ENCODE measurements around the gene LPP.

Gene LPP

GRCh38 chr3:188476935-188477334, 323.0 kb downstream of the LPP start:
- Histone ChIP-seq H3K9me2 (replicated peaks; ENCODE audit: control insufficient read depth, low read length) (no peaks in the 10 kb centered on the region), H3K9me3 (ENCODE audit: control insufficient read depth, insufficient read depth, low read length) (0 out of 2 replicates have a peak, but pooled peaks cover 3% of the 10 kb centered on the region), H3K36me3 (ENCODE audit: control insufficient read depth, low read length) (peaks cover 3% of the 10 kb centered on the region; the same call in 1 of the 2 replicates), H3K79me2 (ENCODE audit: control insufficient read depth, low read length) (peaks cover 8% of the 10 kb centered on the region; the same call in 1 of the 2 replicates), H3K4me2 (ENCODE audit: low read length) (no peak overlapping the region), H3K27ac (ENCODE audit: low read depth, low read length) (no peak overlapping the region), H3F3A (ENCODE audit: control insufficient read depth, insufficient read depth) (no peaks in the 10 kb centered on the region), H3K27me3 (ENCODE audit: control insufficient read depth, low read length) (no peaks in the 10 kb centered on the region), H3K4me1 (ENCODE audit: control insufficient read depth, low read length) (0 out of 2 replicates have a peak, but pooled peaks cover 3% of the 10 kb centered on the region), H3K4me3 (ENCODE audit: low read length) (no peak overlapping the region), H4K20me1 (ENCODE audit: control insufficient read depth, insufficient read depth, low read depth, low read length) (no peaks in the 10 kb centered on the region)
- no peak for TF ChIP-seq CTCF (IDR thresholded peaks at IDR 0.05; ENCODE audit: low read depth, low read length, poor library complexity, severe bottlenecking)
- TF ChIP-seq EZH2phosphoT487 (IDR thresholded peaks at IDR 0.05; ENCODE audit: borderline replicate concordance, low read length), result no peak

- no peak overlapping the region for H3K4me2 ChIP-seq (ENCODE audit: low read length)
- no peaks in the 10 kb centered on the region for H3K27me3 ChIP-seq (ENCODE audit: control insufficient read depth, low read length)
- no peak overlapping the region for H3K27ac ChIP-seq (ENCODE audit: low read depth, low read length)
- peaks cover 8% of the 10 kb centered on the region; the same call in 1 of the 2 replicates for H3K79me2 ChIP-seq (ENCODE audit: control insufficient read depth, low read length)
- H3K9me3 ChIP-seq (ENCODE audit: control insufficient read depth, insufficient read depth, low read length), result 0 out of 2 replicates have a peak, but pooled peaks cover 3% of the 10 kb centered on the region
- no peak overlapping the region for H3K4me3 ChIP-seq (ENCODE audit: low read length)
- TF ChIP-seq EZH2phosphoT487 (IDR thresholded peaks at IDR 0.05; ENCODE audit: borderline replicate concordance, low read length), result no peak
- no peak for TF ChIP-seq CTCF (IDR thresholded peaks at IDR 0.05; ENCODE audit: low read depth, low read length, poor library complexity, severe bottlenecking)
- H3K9me2 ChIP-seq (replicated peaks; ENCODE audit: control insufficient read depth, low read length), result no peaks in the 10 kb centered on the region
- no peaks in the 10 kb centered on the region for H4K20me1 ChIP-seq (ENCODE audit: control insufficient read depth, insufficient read depth, low read depth, low read length)
- H3K4me1 ChIP-seq (ENCODE audit: control insufficient read depth, low read length), result 0 out of 2 replicates have a peak, but pooled peaks cover 6% of the 10 kb centered on the region
- no peaks in the 10 kb centered on the region for H3F3A ChIP-seq (ENCODE audit: control insufficient read depth, insufficient read depth)
- peaks cover 15% of the 10 kb centered on the region for H3K36me3 ChIP-seq (ENCODE audit: control insufficient read depth, low read length)
Observed at GRCh38 chr3:188480011-188480410, 326.1 kb downstream of the LPP start.

GRCh38 chr3:188482929-188483328, 329.0 kb downstream of the LPP start:
- no peak overlapping the region for H3K4me3 ChIP-seq (ENCODE audit: low read length)
- H3K9me3 ChIP-seq (ENCODE audit: control insufficient read depth, insufficient read depth, low read length), result 0 out of 2 replicates have a peak, but pooled peaks cover 3% of the 10 kb centered on the region
- TF ChIP-seq CTCF (IDR thresholded peaks at IDR 0.05; ENCODE audit: low read depth, low read length, poor library complexity, severe bottlenecking), result no peak
- TF ChIP-seq EZH2phosphoT487 (IDR thresholded peaks at IDR 0.05; ENCODE audit: borderline replicate concordance, low read length), result no peak
- peaks cover 22% of the 10 kb centered on the region for H3K36me3 ChIP-seq (ENCODE audit: control insufficient read depth, low read length)
- H3K79me2 ChIP-seq (ENCODE audit: control insufficient read depth, low read length), result peaks cover 5% of the 10 kb centered on the region; the same call in 1 of the 2 replicates
- no peaks in the 10 kb centered on the region for H3K9me2 ChIP-seq (replicated peaks; ENCODE audit: control insufficient read depth, low read length)
- no peak overlapping the region for H3K27ac ChIP-seq (ENCODE audit: low read depth, low read length)
- no peak overlapping the region for H3K4me2 ChIP-seq (ENCODE audit: low read length)
- no peaks in the 10 kb centered on the region for H4K20me1 ChIP-seq (ENCODE audit: control insufficient read depth, insufficient read depth, low read depth, low read length)
- H3F3A ChIP-seq (ENCODE audit: control insufficient read depth, insufficient read depth), result peaks cover 7% of the 10 kb centered on the region
- H3K27me3 ChIP-seq (ENCODE audit: control insufficient read depth, low read length), result no peaks in the 10 kb centered on the region
- 0 out of 2 replicates have a peak, but pooled peaks cover 6% of the 10 kb centered on the region for H3K4me1 ChIP-seq (ENCODE audit: control insufficient read depth, low read length)
